ENCODE measurements around the gene TJAP1.
A peak's percentile ranks its signal among the peaks of the same experiment; 100 is the strongest.
"Not testable (repeated sequence)": the region's sequence is repeated elsewhere in the genome, so short reads cannot be mapped to it uniquely, and the experiment has no call there.

Gene TJAP1

GRCh38 chr6:43506171-43506570 lies 28.8 kb downstream of the TJAP1 start:
- no peak for DNase-seq

GRCh38 chr6:43506667-43507471 lies 29.5 kb downstream of the TJAP1 start:
- peak; percentile 49 to 76 for DNase-seq

GRCh38 chr6:43508481-43509141 lies 31.2 kb downstream of the TJAP1 start:
- no peak for DNase-seq

- no peak for DNase-seq
Observed at GRCh38 chr6:43509142-43509983, 32.0 kb downstream of the TJAP1 start.

- peak in 1 of 2 donors; percentile 67 for DNase-seq
Observed at GRCh38 chr6:43509984-43510826, 32.8 kb downstream of the TJAP1 start, which contains the start of gene LRRC73. LRRC73 (minus strand) TSS chr6:43510346; CDS start chr6:43509785, 561 bp downstream.

GRCh38 chr6:43510827-43511163 lies 33.4 kb downstream of the TJAP1 start:
- DNase-seq = no peak

GRCh38 chr6:43511824-43512415 lies 34.5 kb downstream of the TJAP1 start:
- no peak for DNase-seq

GRCh38 chr6:43515808-43516207 lies 38.4 kb downstream of the TJAP1 start:
- no peak for DNase-seq

GRCh38 chr6:43516367-43516696 lies 39.0 kb downstream of the TJAP1 start:
- no peak for DNase-seq

- DNase-seq = peak; percentile 83 to 98
Observed at GRCh38 chr6:43516697-43517504, 39.5 kb downstream of the TJAP1 start, which contains the start of the genes POLR1C and YIPF3. POLR1C (plus strand) TSS chr6:43517089; CDS start chr6:43517110, 21 bp downstream. YIPF3 (minus strand) TSS chr6:43516926; CDS start chr6:43516807, 119 bp downstream.

- no peak for DNase-seq
Observed at GRCh38 chr6:43517505-43518357, 40.4 kb downstream of the TJAP1 start.

- no peak for DNase-seq
Observed at GRCh38 chr6:43520097-43520496, 42.7 kb downstream of the TJAP1 start.

- no peak for DNase-seq
Observed at GRCh38 chr6:43521836-43522235, 44.5 kb downstream of the TJAP1 start.

GRCh38 chr6:43522547-43523261 lies 45.3 kb downstream of the TJAP1 start:
- DNase-seq = no peak

GRCh38 chr6:43523284-43523683 lies 45.9 kb downstream of the TJAP1 start:
- DNase-seq = no peak

- DNase-seq = no peak
Observed at GRCh38 chr6:43524483-43524961, 47.2 kb downstream of the TJAP1 start.

- DNase-seq = no peak
Observed at GRCh38 chr6:43532201-43532600, 54.8 kb downstream of the TJAP1 start.

- DNase-seq = not testable (repeated sequence)
Observed at GRCh38 chr6:43538986-43539385, 61.6 kb downstream of the TJAP1 start.

GRCh38 chr6:43539409-43539808 lies 62.0 kb downstream of the TJAP1 start:
- DNase-seq = not testable (repeated sequence)

All from bone marrow (tissue), 2 donors.